Activated CD4-positive, alpha-beta T cell treated with anti-CD3 and anti-CD28 coated beads for 24 hours (primary cell): Measurements from ENCODE around the gene ANP32A.
"Not testable (repeated sequence)": the region's sequence is repeated elsewhere in the genome, so short reads cannot be mapped to it uniquely, and the experiment has no call there.

Source experiments
- DNase-seq, 2 donors: peaks; one replicate each; pipeline ENCODE4 v3.0.0-alpha.2; 2020; ENCODE audit warnings: low read depth in 2 of 2

Gene ANP32A

DNA sequence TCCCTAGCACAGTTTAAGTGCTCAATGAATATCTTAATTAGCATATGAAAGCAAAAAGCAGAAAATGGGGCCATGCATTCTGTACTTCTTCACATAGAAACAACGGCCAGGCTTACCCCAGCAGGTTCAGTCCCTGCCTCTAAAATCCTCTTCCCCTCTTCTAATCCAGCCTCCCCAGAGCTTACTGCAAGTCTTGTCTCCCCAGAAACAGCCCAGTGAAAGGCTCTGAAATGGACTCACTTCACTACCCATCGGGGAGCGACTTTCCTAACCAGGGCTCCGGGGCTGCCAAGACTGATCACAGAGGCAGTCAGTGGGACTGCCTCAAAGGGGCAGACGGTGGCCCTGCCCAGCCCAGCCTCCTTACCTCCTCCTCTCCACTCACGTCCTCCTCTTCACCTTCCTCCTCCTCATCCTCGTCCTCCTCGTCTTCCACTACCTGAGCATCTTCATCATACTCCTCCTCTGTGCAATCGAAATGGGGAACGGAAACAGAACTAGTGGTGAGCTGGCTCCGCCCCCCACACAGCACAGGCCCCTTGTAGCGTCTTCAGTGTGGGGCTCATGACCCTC lies 38.0 kb downstream of the ANP32A start:
- DNase-seq = no peak

DNA sequence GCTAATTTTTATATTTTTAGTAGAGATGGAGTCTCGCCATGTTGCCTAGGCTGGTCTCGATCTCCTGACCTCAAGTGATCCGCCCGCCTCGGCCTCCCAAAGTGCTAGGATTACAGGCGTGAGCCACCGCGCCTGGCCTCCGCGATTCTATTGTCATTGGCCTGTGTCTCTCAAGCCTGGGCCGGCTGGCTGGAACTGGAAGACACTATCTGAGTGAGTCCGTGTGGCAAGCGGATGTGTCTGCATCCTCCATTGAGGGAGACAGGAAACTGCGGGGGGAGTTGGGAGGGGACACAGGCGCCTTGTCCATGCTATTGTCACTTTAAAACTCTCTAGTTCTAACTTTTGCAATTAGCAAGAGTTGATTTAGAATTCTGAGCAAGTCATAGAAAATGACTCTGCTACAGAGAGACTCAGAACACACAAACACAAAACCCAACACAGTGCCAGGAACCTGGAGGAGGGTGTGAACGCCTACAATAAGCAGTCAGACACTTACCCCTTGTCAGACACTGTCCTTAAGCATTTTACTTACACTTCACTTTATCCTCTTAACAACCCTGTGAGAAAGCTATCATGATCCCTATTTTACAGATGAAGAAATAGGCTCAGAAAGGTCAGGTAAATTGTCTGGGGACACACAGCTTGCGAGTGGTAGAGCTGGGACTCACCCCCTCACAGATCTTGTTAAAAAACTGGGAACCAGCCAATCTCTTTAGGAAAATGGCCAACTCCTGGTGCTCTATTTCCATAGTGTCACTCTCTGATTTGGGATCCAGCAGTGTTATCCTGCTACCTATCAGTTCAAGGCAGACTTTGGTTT lies 38.7 kb downstream of the ANP32A start:
- peak in 1 of 2 donors; percentile 21 for DNase-seq

DNA sequence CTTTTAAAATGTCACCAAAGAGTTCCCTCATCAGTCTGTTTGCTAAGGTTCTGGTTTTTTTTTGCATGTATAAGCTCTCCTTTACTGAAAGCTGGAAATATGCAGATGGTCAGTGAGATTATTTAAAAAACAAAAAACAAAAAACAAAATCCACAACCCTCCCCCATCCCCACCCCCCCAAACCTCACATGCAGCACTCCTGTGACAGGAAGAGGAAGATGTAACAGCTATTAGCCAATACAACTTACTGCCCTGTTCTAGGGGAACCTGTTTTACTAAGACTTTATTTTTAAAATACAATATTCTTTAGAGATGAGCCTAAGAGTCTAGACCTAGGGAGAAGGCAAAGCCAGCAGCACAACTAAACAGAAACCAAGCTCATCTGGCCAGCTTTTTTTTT lies 39.5 kb downstream of the ANP32A start:
- DNase-seq = no peak

DNA sequence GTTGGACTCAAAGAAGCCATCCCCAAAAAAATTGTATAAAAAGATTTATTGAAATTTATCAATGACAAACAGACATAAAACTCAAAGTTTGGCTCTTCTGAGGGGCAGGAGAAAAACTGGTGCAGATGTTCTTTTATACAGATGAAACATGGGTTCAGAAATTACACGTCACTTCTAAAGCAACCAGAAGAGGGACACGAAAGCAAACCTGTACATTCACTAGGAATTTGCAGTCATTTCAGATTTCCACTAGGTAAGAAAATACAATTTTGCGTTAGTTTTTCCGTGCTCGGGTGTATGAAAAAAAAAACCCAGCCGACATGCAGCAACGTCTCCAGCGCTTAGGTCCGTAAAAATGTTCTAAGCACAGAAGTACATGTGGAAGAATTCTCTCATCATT lies 41.8 kb downstream of the ANP32A start:
- no peak for DNase-seq

DNA sequence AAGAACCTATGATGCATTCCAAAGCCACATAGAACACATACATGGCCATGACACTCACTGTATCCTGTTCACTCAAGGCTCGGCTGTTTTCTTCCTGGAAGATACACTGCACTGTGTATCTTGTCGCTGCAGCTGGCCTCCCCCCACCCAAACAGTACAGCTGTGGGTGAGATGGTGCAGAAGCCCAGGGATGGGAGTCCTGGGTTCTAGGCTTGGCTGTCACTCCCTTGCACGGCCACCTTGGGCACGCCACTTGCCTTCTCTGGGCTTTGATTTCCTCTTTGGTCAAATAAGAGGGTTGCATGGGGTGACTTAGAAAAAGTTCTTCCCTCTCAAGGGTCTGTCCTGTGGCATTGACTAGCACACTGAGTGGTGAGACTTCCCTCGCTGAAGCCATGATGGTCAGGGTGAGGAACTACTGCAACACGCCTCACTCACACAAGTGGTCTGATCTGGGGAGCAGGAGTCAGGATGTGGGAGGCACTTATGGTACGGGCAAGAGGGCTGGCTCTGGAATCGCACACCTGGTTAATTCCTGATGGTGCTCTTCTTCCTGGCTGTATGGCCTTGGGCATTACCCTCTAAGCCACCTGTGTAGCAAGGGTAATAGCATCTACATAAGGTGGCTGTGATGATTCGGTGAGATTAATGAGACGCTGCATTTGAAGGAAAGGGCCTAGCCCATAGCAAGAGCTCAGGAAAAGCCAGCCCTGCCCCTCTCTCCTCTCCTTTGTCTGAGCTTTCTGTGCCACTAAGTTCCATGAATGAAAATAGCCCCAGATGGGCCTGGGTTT lies 44.0 kb downstream of the ANP32A start:
- DNase-seq = no peak

DNA sequence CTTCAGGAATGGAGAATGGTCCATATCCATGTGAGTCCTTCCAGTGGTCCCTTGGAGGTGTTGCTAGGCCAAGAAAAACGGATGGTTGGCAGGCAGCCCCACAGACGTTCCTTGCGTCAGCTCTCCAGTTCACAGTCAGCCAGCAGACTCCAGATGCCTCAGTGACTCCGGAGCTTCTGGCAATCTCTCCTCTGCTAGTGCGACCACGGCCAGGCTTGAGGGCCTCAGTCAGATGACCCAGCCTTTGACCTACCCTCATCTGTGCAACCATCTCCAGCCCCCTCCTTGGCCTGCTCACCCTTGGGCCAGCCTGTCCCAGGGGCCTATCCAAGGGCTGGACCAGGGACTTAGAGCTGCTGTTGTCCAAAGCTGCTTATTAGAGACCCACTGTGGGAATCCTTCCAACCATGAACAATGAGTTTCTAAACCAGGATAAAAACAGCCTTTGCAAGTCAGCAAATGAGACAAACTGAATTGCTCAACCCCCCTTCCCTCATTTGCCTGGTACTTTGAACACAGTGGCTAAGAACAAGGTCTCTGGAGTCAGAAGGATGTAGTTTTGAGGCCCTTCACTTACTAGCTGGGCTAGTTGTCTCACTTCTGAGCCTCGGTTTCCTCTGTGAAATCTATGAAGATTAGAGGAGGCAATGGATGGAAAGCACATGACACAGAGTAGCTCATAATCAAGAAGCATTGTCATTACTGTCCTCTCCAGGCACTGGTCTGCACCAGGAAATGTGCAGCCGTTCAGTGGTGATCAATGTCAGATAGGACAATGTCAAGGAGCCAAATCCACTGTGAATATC lies 44.8 kb downstream of the ANP32A start:
- no peak for DNase-seq

DNA sequence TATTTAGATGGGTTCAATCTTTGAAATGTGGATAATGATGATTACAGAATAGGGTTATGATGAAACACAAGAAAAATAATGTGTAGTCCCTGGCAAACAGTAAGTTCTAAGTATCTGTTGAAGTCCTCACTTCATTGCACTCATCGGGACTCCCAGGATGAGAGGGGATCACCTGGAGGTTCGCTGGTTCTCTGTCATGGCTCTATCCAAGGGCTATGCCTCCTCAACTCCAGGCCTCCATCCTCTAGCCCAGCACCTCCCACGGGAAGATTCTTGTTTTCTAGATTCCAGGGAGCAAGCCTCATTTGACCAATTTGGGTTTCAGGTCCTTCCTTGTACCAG lies 45.5 kb downstream of the ANP32A start:
- DNase-seq = no peak

DNA sequence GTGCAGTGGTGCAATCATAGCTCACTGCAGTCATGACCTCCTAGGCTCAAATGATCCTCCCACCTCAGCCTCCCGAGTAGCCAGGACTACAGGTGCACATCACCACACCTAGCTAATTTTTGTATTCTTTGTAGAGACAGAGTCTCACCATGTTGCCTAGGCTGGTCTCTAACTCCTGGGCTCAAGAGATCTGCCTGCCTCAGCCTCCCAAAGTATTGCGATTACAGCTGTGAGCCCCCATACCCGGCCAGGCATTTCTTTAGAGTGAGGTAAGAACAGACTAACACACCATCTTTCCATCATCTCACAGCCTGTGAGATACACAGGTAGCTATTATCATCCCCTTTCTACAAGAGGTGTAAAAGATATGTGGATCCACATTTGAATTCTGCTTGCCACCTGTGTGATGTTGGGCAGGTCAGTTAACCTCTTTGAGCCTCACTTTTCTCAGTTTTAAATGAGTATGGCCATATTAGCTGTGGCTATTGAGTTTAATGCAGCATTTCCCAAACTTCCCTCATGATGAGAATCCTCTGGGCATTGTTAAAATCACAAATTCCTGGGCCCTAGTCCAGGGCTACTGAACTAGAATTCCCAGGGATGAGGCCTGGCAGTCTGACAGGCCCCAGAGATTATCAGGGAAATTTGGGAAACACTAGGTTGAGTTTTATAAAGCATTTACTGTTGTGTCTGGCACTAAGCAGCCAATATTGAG lies 46.0 kb downstream of the ANP32A start:
- no peak for DNase-seq

DNA sequence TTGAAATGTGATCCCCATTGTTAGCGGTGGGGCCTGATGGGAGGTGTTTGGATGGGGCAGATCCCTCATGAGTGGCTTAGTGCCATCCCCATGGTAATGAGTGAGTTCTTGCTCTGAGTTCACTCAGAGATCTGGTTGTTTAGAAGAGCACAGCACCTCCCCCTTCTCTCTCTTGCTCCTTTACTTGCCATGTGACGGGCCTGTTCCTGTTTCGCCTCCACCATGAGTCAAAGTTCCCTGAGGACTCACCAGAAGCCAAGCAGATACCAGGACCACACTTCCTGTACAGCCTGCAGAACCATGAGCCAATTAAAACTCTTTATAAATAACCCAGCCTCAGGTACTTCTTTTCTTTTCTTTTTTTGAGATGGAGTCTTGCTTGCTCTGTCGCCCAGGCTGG lies 46.6 kb downstream of the ANP32A start:
- DNase-seq = no peak

DNA sequence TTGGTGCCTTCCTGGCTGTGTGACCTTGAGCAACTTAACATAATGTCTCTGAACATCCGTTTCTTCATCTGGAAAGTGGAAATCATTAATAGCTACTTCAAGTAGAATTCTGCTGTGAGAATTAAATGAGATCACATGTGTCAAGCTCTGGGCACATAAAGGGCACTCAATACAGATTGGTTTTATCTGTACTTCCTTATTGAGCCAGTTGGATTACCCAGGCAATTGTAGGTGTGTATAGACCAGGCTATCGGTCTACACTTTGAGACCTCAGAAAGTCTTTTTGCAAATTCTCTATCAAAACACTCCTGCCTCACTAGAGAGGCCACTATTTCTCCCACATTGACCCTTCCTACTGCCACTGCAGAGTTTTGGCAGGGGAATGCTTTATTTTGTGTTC lies 47.7 kb downstream of the ANP32A start:
- no peak for DNase-seq

DNA sequence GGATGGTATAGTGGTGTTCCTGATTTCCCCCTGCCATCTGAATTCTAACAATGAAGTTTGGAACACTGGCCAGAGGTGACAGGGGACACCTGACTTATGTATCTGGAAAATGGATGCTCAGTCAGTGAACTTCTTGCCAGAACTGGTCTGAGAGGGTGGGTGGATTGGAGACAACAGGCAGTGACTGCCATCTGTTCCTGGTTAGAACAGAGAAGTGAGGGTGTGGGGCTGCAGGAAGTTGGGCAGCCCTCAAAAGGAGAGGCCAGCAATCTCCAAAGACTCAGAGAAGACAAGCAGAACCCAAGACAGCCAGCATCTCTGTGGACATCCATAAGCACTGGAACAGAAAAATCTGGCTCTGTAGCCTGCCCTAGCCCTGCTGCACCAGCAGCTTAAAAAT lies 50.5 kb downstream of the ANP32A start:
- no peak for DNase-seq

DNA sequence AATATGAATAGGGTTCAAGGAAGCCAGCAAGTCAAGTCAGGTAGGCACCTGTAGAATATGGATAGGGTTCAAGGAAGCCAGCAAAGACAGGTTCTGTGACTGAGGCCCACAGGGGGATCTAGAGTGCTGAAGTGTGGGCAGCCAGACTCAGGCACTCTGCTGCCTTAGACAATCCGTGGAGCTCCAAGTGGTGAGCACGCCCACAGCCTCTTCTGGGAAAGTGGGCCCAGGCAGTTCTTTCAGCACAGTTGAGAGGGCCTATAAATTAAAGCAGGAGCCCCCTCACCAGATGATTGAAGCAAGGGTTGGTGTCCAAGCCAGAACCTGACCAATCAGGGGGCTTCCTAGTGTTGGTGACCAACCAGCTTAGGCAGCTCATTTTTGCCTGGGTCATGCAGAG lies 51.0 kb downstream of the ANP32A start:
- DNase-seq = no peak

DNA sequence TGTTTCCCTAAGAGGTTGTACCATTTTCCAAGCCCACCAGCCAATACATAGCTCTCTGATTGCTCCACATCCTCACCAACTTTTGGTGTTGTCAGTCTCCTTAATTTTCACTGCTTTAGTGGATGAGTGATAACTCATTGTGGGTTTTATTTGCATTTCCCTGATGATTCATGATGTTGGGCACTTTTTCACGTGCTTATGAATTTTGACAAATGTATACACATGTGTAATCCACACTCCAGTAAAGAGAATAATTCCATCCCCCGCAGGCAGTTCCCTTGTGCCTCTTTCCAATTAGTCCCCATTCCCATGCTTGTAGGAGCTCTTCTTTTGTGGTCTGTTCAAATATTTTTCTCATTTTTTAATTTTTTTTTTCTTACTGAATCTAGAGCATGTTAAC lies 52.4 kb downstream of the ANP32A start:
- no peak for DNase-seq

DNA sequence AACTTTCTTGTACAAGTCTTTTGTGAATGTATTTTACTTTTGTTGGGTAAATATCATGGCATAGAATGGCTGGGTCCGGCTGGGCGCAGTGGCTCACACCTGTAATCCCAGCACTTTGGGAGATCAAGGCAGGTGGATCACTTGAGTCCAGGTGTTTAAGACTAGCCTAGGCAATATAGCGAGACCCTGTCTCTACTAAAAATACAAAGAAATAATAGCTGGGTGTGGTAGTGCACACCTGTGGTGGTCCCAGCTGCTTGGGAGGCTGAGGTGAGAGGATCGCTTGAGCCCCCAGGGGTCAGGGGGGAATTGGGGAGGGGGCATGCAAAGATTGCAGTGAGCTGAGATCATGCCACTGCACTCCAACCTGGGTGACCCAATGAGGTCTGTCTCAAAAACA lies 52.9 kb downstream of the ANP32A start:
- no peak for DNase-seq

DNA sequence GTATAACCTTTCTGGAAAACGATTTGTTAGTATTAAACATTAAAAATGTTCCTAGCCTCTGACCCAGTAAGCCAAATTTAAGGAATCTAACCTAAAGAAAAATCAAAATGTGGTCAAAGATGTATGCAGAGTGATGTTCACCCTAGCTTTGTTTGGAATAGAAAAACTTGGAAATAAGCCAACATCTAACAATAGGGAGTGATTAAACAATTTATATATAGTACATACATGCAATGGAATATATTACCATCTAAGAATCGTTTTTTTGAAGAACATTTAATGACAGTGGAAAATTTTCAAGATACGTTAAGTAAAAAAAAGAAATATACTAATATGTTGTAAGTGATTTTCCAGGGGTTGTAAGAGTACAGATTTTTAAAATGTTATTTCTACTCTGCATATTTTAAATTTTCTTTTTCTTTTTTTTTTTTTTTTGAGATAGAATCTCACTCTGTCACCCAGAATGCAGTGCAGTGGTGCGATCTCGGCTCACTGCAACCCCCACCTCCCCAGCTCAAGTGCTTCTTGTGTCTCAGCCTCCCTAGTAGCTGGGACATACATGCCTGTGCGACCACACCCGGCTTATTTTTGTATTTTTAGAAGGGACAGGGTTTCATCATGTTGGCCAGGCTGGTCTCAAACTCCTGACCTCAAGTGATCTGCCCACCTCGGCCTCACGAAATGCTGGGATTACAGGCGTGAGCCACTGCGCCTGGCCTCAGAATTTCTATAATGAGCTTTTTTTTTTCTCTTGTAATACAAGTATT lies 54.9 kb downstream of the ANP32A start:
- DNase-seq = no peak

DNA sequence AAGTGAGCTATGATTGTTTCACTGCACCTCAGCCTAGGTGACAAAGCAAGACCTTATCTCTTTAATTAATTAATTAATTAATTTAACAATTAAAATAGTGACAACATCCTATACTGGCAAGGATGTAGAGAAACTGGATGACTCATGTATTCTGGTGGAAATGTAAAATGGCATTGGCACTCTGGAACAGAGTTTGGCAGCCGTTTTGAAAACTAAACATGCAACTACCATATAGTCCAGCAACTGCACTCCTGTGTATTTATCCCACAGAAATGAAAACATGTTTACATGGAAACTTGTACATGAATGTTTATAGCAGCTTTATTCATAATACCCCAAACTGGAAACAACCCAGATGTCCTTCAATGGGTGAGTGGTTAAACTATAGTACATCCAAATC lies 56.6 kb downstream of the ANP32A start:
- no peak for DNase-seq

DNA sequence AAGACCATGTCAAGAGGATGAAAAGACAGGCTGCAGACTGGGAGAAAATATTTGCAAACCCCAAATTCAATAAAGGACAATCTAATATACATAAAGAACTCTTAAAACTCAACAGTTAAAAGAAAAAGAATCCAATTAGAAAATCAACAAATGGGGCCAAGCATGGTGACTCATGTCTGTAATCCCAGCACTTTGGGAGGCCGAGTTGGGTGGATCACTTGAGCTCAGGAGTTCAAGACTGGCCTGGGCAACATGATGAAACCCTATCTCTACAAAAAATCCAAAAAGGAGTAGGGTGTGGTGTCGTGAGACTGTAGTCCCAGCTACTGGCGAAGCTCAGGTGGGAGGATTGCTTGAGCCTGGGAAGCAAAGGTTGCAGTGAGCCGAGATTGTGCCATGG lies 57.6 kb downstream of the ANP32A start:
- no peak for DNase-seq

DNA sequence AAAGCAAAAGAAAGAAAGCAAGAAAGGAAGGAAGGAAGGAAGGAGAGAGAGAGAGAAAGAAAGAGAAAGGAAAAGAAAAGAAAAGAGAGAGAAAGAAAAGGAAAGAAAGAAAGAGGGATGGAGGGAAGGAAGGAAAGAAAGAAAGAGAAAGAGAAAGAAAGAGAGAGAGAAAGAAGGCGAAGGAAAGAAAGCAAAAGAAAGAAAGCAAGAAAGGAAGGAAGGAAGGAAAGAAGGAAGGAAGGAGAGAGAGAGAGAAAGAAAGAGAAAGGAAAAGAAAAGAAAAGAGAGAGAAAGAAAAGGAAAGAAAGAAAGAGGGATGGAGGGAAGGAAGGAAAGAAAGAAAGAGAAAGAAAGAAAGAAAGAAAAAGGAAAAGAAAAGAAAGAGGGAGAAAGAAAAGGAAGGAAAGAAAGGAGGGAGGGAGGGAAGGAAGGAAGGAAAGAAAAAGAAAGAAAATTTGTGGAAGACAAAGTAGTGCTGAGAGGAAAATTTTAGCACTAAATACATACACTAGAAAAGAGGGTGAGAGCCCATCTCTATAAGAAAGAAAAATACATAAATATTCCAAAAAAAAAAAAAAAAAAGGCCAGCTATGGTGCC lies 60.6 kb downstream of the ANP32A start:
- DNase-seq = not testable (repeated sequence)

DNA sequence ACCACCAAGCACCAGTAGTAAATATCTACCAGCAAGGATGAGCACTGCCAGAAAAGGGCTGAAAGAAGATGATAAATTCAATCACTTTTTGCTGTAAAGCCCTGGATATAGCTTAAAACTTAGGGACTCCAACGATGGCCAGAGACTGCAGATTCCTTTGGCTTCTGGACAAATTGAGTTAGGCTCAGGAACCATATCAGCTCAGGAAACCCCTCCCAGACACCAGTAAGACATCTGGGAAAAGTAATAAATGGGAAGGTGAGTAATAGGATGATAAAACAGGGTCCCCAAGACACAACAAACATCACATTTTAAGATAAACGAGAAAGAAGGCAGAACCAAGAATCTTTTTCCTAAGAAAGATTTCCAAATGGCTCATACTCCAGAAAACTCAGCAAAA lies 65.0 kb downstream of the ANP32A start:
- DNase-seq = no peak

DNA sequence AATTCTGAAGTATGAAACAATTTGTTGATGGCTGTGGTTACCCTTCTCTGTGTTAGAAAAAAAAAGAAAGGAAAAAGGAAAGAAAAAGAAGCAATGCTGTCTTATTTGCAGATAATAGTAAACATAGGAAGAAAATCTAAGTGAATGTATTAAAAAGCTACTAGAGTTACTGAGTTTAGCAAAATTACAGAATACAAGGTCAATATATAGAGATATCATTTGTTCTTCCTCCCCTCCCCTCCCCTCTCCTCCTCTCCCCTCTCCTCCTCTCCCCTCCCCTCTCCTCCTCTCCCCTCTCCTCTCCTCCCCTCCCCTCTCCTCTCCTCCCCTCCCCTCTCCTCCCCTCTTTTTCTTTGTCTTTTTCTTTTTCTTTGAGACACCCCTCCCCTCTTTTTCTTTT lies 69.1 kb downstream of the ANP32A start:
- no peak for DNase-seq
